GM12873 (cell line): Measurements from ENCODE around the gene DAPK2.

ENCODE experiments used
- TF ChIP-seq, protein P1 (sequence below): IDR thresholded peaks from 2 replicates; pipeline ENCODE4 v1.5.1; 2012; ENCODE audit warnings: low read depth, mild to moderate bottlenecking, moderate library complexity, low read length, control low read depth; ENCODE audit not compliant: insufficient read depth; ENCODE audit errors: missing control alignments

Gene DAPK2

DNA sequence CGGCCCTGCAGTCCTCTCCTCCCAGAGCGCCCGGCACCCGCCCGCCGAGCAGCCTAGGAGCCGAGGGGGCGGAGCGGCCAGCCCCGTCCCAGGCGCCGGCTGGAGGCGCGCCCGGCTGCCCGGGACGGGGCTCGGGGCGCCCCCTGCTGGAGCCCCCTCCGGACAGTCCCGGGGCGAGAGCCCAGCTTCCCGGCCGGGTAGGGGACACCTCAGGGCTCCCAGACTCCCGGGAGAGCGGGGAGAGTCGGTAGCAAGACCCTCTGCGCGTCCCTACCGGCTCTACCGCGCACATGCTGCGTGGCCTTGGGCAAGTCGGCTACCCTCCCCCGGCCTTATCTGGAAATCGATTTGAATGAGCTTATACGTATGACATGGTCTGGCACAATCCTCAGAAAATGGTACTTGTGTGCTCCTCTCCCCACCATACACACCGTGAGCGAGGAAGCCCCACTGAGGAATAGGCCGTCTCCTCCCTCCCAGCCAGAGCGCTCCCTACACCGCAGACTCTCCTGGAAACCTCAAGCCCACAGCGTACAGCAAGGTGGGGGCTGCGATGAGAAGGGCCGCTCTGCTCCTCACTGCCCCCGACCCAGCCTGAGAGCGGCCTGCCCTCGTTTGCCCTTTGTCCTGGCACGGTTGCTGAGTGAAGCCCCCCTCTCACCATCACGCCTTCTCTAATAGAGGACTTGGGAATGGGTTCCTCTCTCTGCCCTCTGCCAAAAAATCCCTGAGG, at the start of gene DAPK2:
DAPK2 (minus strand) TSS at position 65 of the 733 bp plus-strand sequence. CDS start 6,224 bp downstream, outside the sequence.
- TF ChIP-seq, protein P1, sequence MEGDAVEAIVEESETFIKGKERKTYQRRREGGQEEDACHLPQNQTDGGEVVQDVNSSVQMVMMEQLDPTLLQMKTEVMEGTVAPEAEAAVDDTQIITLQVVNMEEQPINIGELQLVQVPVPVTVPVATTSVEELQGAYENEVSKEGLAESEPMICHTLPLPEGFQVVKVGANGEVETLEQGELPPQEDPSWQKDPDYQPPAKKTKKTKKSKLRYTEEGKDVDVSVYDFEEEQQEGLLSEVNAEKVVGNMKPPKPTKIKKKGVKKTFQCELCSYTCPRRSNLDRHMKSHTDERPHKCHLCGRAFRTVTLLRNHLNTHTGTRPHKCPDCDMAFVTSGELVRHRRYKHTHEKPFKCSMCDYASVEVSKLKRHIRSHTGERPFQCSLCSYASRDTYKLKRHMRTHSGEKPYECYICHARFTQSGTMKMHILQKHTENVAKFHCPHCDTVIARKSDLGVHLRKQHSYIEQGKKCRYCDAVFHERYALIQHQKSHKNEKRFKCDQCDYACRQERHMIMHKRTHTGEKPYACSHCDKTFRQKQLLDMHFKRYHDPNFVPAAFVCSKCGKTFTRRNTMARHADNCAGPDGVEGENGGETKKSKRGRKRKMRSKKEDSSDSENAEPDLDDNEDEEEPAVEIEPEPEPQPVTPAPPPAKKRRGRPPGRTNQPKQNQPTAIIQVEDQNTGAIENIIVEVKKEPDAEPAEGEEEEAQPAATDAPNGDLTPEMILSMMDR: peak; percentile 74

DNA sequence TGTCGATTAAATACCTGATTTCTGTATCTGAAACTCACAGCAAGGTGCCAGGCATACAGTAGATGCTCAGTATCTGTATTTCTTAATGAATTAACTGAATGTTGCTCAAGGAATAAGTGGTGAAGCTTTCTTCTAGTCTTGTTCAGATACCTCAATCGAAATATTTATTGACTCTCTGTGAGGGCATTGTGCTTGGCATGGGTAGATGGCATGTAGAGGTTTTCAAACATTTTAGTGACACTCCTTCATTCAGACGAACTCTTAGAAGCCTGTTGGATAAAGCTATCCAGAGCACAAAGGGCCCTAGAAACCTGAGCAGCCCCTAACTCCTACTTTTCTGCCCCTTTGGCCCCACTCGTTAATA, 49.1 kb upstream of the DAPK2 start:
- TF ChIP-seq, protein P1: no peak

DNA sequence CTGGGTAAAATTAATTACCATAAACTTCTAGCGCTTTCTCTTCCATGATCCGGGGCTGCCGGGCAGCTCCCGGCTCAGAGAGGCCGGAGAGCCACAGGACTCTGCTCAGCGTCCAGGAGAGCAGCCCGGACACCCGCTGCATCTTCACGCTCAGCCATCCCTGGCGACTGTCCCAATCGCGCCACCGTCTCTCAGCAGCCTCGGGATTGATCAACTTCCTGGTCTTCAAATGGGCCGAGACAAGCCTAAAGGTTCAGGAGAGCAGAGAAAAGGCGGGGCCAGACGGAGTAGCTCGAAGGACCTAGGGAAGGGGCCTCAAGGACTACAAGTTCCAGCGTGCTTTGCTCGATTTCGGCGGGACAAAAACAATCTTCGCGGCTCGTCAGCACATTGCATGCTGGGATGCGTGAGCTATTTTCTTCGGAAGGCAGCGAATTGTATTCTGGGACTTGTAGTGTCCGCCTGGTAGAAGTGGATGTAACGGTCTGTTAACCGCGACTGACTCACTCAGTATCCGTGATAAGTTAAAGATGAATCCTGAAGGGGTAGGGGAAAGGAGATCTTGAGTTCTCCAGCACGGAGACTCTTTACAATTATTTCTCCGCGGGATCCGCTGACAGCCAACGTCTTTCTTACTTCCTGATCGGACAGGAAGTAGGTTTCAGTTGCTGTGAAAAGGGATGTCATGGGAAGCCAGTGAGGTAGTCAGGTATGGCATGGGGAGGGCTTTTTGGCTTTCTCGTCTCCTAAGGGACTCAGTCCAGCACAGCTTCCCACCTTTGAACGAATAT, 47.5 kb upstream of the DAPK2 start, which contains the start of gene CIAO2A:
CIAO2A (minus strand) TSS at position 212 of the 791 bp plus-strand sequence; CDS start at position 142, 70 bp downstream.
- TF ChIP-seq, protein P1: no peak

DNA sequence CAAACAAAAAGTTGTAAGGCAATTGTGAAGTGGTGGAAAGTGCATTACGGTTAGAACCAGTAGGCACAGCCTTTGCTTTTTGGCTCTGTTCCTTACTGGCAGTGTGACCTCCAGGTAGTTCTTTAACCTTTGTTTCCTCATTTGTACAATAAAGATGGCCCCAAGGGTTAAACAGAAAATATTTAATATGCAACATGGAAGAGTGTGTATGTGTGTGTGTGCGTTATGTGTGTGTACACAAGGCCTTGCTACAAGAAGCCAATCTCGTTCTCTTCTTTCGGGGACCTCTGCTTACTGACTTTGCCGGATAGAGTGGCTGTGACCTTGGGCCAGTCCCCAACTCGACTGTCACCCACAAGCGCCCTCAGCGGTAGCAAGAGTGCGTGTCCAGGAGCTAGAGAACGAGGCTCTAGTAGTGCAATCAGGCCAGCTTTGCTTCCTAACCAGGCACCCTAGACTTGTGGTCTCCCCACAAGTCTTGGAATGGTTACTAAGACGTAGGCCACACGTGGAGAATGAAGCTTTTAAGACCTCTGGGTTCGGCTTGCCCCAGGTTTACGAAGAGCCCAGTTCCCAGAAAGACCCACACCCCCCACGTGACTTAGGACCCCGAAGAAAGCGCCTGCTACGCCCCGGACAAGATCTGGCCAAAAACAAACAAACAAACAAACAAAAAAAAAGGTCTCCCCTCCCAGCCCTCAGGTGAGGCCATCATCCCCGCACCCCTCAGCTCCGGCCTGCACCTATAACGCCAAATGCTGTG, 46.8 kb upstream of the DAPK2 start:
- TF ChIP-seq, protein P1: peak; percentile 39

DNA sequence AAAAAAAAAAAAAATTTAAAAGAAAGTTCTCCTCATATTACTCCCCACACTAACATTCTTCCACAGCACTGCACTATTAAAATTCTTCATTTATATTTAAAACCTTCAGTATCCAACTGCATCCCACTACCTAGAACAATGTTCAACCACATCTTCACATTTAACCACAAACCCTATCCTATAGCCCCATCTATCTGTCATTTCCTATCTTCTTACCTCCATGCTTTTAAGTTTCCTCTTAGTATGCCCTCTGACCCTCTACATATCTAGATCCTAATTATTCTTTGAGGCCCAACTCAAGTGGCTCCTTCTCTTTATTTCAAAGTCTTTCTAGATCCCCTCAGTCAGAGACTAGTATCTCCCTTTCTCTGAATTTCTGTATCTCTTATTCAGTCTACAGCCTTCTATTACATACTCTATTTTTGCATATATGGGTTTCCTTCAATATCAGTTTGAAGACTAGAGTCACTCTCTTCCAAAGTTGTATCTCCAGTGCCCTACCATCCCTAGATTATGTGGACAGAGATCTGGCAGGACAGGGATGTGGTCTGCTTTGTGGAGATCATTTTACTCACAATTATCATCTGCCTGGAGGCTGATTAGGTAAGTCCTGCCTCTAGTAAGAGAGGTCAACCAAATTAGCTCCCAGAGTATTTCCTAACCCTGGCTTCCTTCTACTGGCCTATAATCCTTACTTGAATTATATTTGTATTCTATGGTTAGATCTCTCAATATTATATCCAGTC, 46.0 kb upstream of the DAPK2 start:
- TF ChIP-seq, protein P1: peak; percentile 30

DNA sequence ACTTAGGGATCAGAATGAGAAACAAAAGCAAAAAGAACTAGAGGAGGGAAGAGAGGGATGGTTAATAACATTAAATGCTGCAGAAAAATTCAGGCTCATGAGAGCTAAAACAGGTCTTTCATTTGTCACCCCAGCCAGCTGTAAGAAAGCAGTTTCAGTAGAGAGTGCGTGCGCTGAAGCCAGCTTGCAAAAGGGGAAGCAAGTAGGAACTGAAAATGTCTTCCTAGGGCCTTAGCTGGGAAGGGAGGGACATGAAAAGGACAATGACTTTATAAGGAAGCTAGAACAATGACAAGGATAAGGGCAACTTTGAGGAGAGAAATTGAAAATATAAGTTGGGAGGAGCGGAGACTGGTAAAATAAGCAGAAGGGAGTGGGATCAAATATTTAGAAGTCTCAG, 44.2 kb upstream of the DAPK2 start:
- TF ChIP-seq, protein P1: no peak
